Skeletal muscle tissue (tissue), 4 donors: Measurements from ENCODE around the gene HTR1B. TPM values are rescaled to one million over a fixed set of nuclear protein-coding genes. Genes with fewer than 3 reads are reported as not detected.

Experiments
- H3K27ac ChIP-seq: one replicate; pipeline ENCODE4 v1.7.0; 2013; ENCODE audit warnings: mild to moderate bottlenecking, low read depth, low read length, inconsistent platforms
- H3K27me3 ChIP-seq, 3 donors: one replicate each; pipeline ENCODE4 v1.7.0; 2013; ENCODE audit warnings: low read length in 3 of 3; ENCODE audit not compliant: control insufficient read depth in 3 of 3, insufficient read depth in 3 of 3
- H3K36me3 ChIP-seq, 3 donors: one replicate each; pipeline ENCODE4 v1.7.0; 2013; ENCODE audit warnings: low read length in 3 of 3; ENCODE audit not compliant: control insufficient read depth in 3 of 3, insufficient read depth in 3 of 3
- H3K4me1 ChIP-seq, 3 donors: one replicate each; pipeline ENCODE4 v1.7.0; 2013; ENCODE audit warnings: low read length in 3 of 3, mild to moderate bottlenecking in 3 of 3; ENCODE audit not compliant: control insufficient read depth in 3 of 3, insufficient read depth in 3 of 3
- H3K4me3 ChIP-seq, 3 donors: one replicate each; pipeline ENCODE4 v1.7.0; 2013; ENCODE audit warnings: low read length in 3 of 3
- H3K9ac ChIP-seq, 3 donors: one replicate each; pipeline ENCODE4 v1.7.0; 2013; ENCODE audit warnings: low read length in 3 of 3, mild to moderate bottlenecking in 3 of 3, moderate library complexity in 2 of 3, low read depth in 1 of 3
- H3K9me3 ChIP-seq, 3 donors: one replicate each; pipeline ENCODE4 v1.7.0; 2013; ENCODE audit warnings: low read length in 3 of 3; ENCODE audit not compliant: control insufficient read depth in 3 of 3
- total RNA-seq: library from RNA; depleted of rRNA; stranded (reverse); fragments of >200 nt; gene quantifications from one replicate; pipeline ENCODE4 v1.2.3, GENCODE V29; 2014
- donor health status: Osteomylitis.

The HTR1B gene
- total RNA-seq, 1 donor from 2014 or later = not detected

GRCh38 chr6:77440206-77440976, 22.9 kb downstream of the HTR1B start:
- no peaks in the 10 kb centered on the region for H3K36me3 ChIP-seq
- H3K27me3 ChIP-seq = no peaks in the 10 kb centered on the region
- H3K9ac ChIP-seq = no peak overlapping the region
- H3K27ac ChIP-seq = no peak overlapping the region
- H3K9me3 ChIP-seq = peaks cover 0 to 3% (median 0%) of the 10 kb centered on the region in 3 donors
- no peaks in the 10 kb centered on the region for H3K4me1 ChIP-seq
- H3K4me3 ChIP-seq = no peak overlapping the region

GRCh38 chr6:77433888-77434287, 29.4 kb downstream of the HTR1B start:
- Histone ChIP-seq H3K27me3 (no peaks in the 10 kb centered on the region), H3K36me3 (no peaks in the 10 kb centered on the region), H3K27ac (no peak overlapping the region), H3K4me1 (no peaks in the 10 kb centered on the region), H3K4me3 (no peak overlapping the region), H3K9me3 (no peaks in the 10 kb centered on the region), H3K9ac (no peak overlapping the region)

GRCh38 chr6:77430504-77430903, 32.8 kb downstream of the HTR1B start:
- H3K9ac ChIP-seq = no peak overlapping the region
- no peaks in the 10 kb centered on the region for H3K4me1 ChIP-seq
- no peak overlapping the region for H3K4me3 ChIP-seq
- no peaks in the 10 kb centered on the region for H3K27me3 ChIP-seq
- H3K27ac ChIP-seq = no peak overlapping the region
- no peaks in the 10 kb centered on the region for H3K36me3 ChIP-seq
- H3K9me3 ChIP-seq = no peaks in the 10 kb centered on the region

DNA sequence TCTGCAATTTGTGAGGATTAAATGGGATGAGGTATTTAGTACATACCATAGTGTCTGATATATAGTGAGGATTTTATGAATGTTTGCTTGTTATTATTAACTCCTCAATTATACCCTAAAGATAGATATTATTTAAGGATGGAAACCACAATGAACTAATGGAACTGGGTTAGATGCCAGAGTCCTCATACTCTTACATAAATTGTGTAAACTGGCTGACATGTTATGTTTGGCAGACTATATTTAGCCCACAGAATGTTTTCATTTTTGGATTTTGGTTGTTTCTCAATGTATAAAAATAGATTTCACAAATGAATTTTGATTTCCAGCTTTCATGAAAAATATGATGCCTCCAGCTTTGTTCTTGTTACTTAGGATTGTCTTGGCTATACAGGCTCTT, 37.6 kb downstream of the HTR1B start:
- Histone ChIP-seq H3K9ac (no peak overlapping the region), H3K36me3 (no peaks in the 10 kb centered on the region), H3K9me3 (no peaks in the 10 kb centered on the region), H3K27ac (no peak overlapping the region), H3K4me1 (no peaks in the 10 kb centered on the region), H3K4me3 (no peak overlapping the region), H3K27me3 (no peaks in the 10 kb centered on the region)

- no peaks in the 10 kb centered on the region for H3K9me3 ChIP-seq
- no peaks in the 10 kb centered on the region for H3K4me1 ChIP-seq
- no peak overlapping the region for H3K4me3 ChIP-seq
- no peak overlapping the region for H3K27ac ChIP-seq
- no peaks in the 10 kb centered on the region for H3K27me3 ChIP-seq
- H3K9ac ChIP-seq = no peak overlapping the region
- no peaks in the 10 kb centered on the region for H3K36me3 ChIP-seq
These were observed 38.1 kb downstream of the HTR1B start for GRCh38 chr6:77425216-77425615.

GRCh38 chr6:77424761-77425160, 38.5 kb downstream of the HTR1B start:
- Histone ChIP-seq H3K4me1 (no peaks in the 10 kb centered on the region), H3K9me3 (no peaks in the 10 kb centered on the region), H3K27ac (no peak overlapping the region), H3K27me3 (no peaks in the 10 kb centered on the region), H3K36me3 (no peaks in the 10 kb centered on the region), H3K4me3 (no peak overlapping the region), H3K9ac (no peak overlapping the region)

DNA sequence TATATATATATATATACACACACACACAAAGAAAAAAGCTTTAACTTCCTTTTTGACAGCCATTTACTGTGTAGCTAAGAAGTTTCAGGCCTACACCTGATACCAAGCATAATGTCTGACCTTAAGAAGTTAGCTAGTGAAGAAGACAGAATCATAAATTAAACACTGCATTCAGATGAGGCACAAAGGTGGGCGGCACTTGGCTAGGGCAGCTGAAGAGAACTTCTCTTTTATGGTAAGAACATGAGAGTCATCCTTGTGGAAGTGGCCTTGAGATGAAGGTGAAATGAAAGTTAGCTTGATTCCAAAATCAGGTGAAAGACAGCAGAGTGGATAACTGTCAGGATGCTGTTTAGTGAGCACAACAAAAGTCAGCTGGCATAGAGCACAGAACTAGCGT, 46.5 kb downstream of the HTR1B start:
- no peaks in the 10 kb centered on the region for H3K27me3 ChIP-seq
- no peak overlapping the region for H3K27ac ChIP-seq
- H3K9ac ChIP-seq = no peak overlapping the region
- no peaks in the 10 kb centered on the region for H3K36me3 ChIP-seq
- H3K4me3 ChIP-seq = no peak overlapping the region
- H3K9me3 ChIP-seq = peaks cover 0 to 2% (median 0%) of the 10 kb centered on the region in 3 donors
- no peaks in the 10 kb centered on the region for H3K4me1 ChIP-seq

- H3K36me3 ChIP-seq = no peaks in the 10 kb centered on the region
- H3K9ac ChIP-seq = no peak overlapping the region
- H3K27me3 ChIP-seq = no peaks in the 10 kb centered on the region
- H3K27ac ChIP-seq = no peak overlapping the region
- peaks cover 0 to 2% (median 0%) of the 10 kb centered on the region in 3 donors for H3K9me3 ChIP-seq
- no peak overlapping the region for H3K4me3 ChIP-seq
- H3K4me1 ChIP-seq = no peaks in the 10 kb centered on the region
These were observed 47.6 kb downstream of the HTR1B start for GRCh38 chr6:77415706-77416105.

Other genes starting within 250 kb of the HTR1B start
- gene MEI4, start 189.5 kb upstream of the HTR1B start, total RNA-seq = not detected